GM23338 (cell line): ENCODE results near the gene JAKMIP3. TPM values are rescaled to one million over a fixed set of nuclear protein-coding genes. Genes with fewer than 3 reads are reported as not detected.

Experiments used
- ATAC-seq: fragments of 200-7000 bp; cut with Tn5 transposase; 3 replicates; pipeline ENCODE4 v1.9.1; 2020
- DNase-seq: peaks from one replicate; pipeline ENCODE4 v3.0.0-alpha.2; 2015; ENCODE audit warnings: low spot score
- H2AFZ ChIP-seq: fragments of 200-600 bp; sonication (generic); 2 replicates; pipeline ENCODE4 v1.8.0; 2016; ENCODE audit warnings: antibody characterized with exemption, mild to moderate bottlenecking, moderate library complexity
- H3F3A ChIP-seq: fragments of 200-600 bp; sonication (generic); replicated peaks from 2 replicates; pipeline ENCODE4 v1.8.0; 2017; ENCODE audit warnings: antibody characterized with exemption, mixed run types, low read depth
- H3K27ac ChIP-seq: fragments of 200-600 bp; sonication (generic); 2 replicates; pipeline ENCODE4 v1.6.1; 2016; ENCODE audit warnings: low read depth
- H3K27me3 ChIP-seq: fragments of 200-600 bp; sonication (generic); 2 replicates; pipeline ENCODE4 v1.8.0; 2016; ENCODE audit warnings: mild to moderate bottlenecking, mixed run types, moderate library complexity; ENCODE audit not compliant: insufficient read depth
- H3K36me3 ChIP-seq: fragments of 200-600 bp; sonication (generic); 2 replicates; pipeline ENCODE4 v1.8.0; 2016; ENCODE audit warnings: mild to moderate bottlenecking; ENCODE audit not compliant: insufficient read depth
- H3K4me1 ChIP-seq: fragments of 200-600 bp; sonication (generic); 2 replicates; pipeline ENCODE4 v1.8.0; 2016; ENCODE audit warnings: mild to moderate bottlenecking, moderate library complexity; ENCODE audit not compliant: insufficient read depth
- H3K4me2 ChIP-seq: fragments of 200-600 bp; sonication (generic); 2 replicates; pipeline ENCODE4 v1.7.1; 2017; ENCODE audit warnings: mixed run types
- H3K4me3 ChIP-seq: fragments of 200-600 bp; sonication (generic); 2 replicates; pipeline ENCODE4 v1.6.1; 2016; ENCODE audit warnings: mixed run types
- H3K79me2 ChIP-seq: fragments of 200-600 bp; sonication (generic); replicated peaks from 2 replicates; pipeline ENCODE4 v1.8.0; 2017; ENCODE audit warnings: mild to moderate bottlenecking; ENCODE audit not compliant: insufficient read depth
- H3K9me2 ChIP-seq: fragments of 200-600 bp; sonication (generic); 2 replicates; pipeline ENCODE4 v1.8.0; 2017; ENCODE audit not compliant: insufficient read depth
- H4K20me1 ChIP-seq: fragments of 200-600 bp; sonication (generic); replicated peaks from 2 replicates; pipeline ENCODE4 v1.8.0; 2017; ENCODE audit warnings: mild to moderate bottlenecking; ENCODE audit not compliant: insufficient read depth
- H3K27ac Mint-ChIP-seq: 2 replicates; pipeline ENCODE4 v1.8.0; 2020; ENCODE audit warnings: inconsistent platforms, mild to moderate bottlenecking, moderate library complexity, mixed read lengths
- H3K27me3 Mint-ChIP-seq: 3 replicates; pipeline ENCODE4 v1.8.0; 2022; ENCODE audit warnings: low read depth, mild to moderate bottlenecking, moderate library complexity, mixed read lengths, inconsistent platforms; ENCODE audit not compliant: insufficient read depth, poor library complexity
- H3K36me3 Mint-ChIP-seq: 3 replicates; pipeline ENCODE4 v1.8.0; 2021; ENCODE audit warnings: low read depth, mild to moderate bottlenecking, inconsistent platforms, moderate library complexity, mixed read lengths
- H3K4me1 Mint-ChIP-seq: 3 replicates; pipeline ENCODE4 v1.8.0; 2020; ENCODE audit warnings: mild to moderate bottlenecking, inconsistent platforms, mixed read lengths
- H3K4me3 Mint-ChIP-seq: 3 replicates; pipeline ENCODE4 v1.8.0; 2021; ENCODE audit warnings: moderate library complexity, mild to moderate bottlenecking, inconsistent platforms, mixed read lengths
- H3K9me3 Mint-ChIP-seq: 3 replicates; pipeline ENCODE4 v1.8.0; 2020; ENCODE audit warnings: moderate library complexity, mild to moderate bottlenecking, inconsistent platforms, mixed read lengths
- CREB1 ChIP-seq: fragments of 250-450 bp; sonication (Bioruptor Pico); IDR thresholded peaks from 2 replicates; pipeline ENCODE4 v1.5.0; 2020; ENCODE audit warnings: low read depth, mild to moderate bottlenecking, moderate library complexity
- CTCF ChIP-seq, 2 experiments: fragments of 200-600 bp in 1 of 2; sonication (generic) in 1 of 2; conservative IDR thresholded peaks; 2 replicates each; pipeline versions ENCODE4 v1.5.1 to v1.6.1; 2016 to 2017; ENCODE audit warnings: antibody characterized with exemption in 2 of 2, low read depth in 2 of 2, mild to moderate bottlenecking in 2 of 2, moderate library complexity in 1 of 2
- ETS1 ChIP-seq: IDR thresholded peaks from 2 replicates; pipeline ENCODE4 v1.6.1; 2016; ENCODE audit warnings: antibody characterized with exemption
- EZH2 ChIP-seq: fragments of 200-600 bp; sonication (generic); IDR thresholded peaks from one replicate; pipeline ENCODE4 v1.8.0; 2017; ENCODE audit warnings: antibody characterized with exemption, mild to moderate bottlenecking, low read depth; ENCODE audit not compliant: unreplicated experiment
- EZH2phosphoT487 ChIP-seq: fragments of 200-600 bp; sonication (generic); IDR thresholded peaks from one replicate; pipeline ENCODE4 v1.8.1; 2018; ENCODE audit warnings: antibody characterized with exemption; ENCODE audit not compliant: unreplicated experiment
- JUNB ChIP-seq: IDR thresholded peaks from one replicate; pipeline ENCODE4 v1.6.1; 2016; ENCODE audit warnings: antibody characterized with exemption; ENCODE audit not compliant: unreplicated experiment
- NANOG ChIP-seq: IDR thresholded peaks from 2 replicates; pipeline ENCODE4 v1.6.1; 2016; ENCODE audit warnings: antibody characterized with exemption, borderline replicate concordance
- REST ChIP-seq: IDR thresholded peaks from one replicate; pipeline ENCODE4 v1.6.1; 2018; ENCODE audit warnings: antibody characterized with exemption; ENCODE audit not compliant: unreplicated experiment
- STAT1 ChIP-seq: IDR thresholded peaks from one replicate; pipeline ENCODE4 v1.6.1; 2016; ENCODE audit warnings: antibody characterized with exemption; ENCODE audit not compliant: unreplicated experiment
- ZNF114 ChIP-seq: fragments of 250-450 bp; sonication (Bioruptor Pico); IDR thresholded peaks from 2 replicates; pipeline ENCODE4 v1.5.0; 2020; ENCODE audit warnings: mild to moderate bottlenecking, moderate library complexity
- polyA plus RNA-seq: library from polyadenylated mRNA; unstranded; fragments of >200 nt; fragmentation: Nextera tagmentation; extraction: Ambion mirVana; gene quantifications from 2 replicates; pipeline ENCODE4 v1.2.1, GENCODE V29; 2016
- total RNA-seq: library from RNA; depleted of rRNA; stranded (reverse); fragments of >200 nt; shearing (Covaris generic); gene quantifications from 2 replicates; pipeline ENCODE4 v1.2.3, GENCODE V29; 2014

The JAKMIP3 gene
- total and polyA plus RNA-seq, 2 experiments from 2014 or later: 0.87 to 1.2 TPM

GRCh38 chr10:132113766-132114365 is 48.1 kb downstream of the JAKMIP3 start:
- no peak overlapping the region for H3K27ac ChIP-seq
- H3K4me1 ChIP-seq: no peaks in the 10 kb centered on the region
- H3K36me3 Mint-ChIP-seq: no peaks in the 10 kb centered on the region
- no peak overlapping the region for H3K4me3 ChIP-seq
- no peaks in the 10 kb centered on the region for H3F3A ChIP-seq
- DNase-seq (no peak), ATAC-seq (no peak)
- H3K27me3 ChIP-seq: no peaks in the 10 kb centered on the region
- H3K27ac Mint-ChIP-seq: no peak overlapping the region
- H3K27me3 Mint-ChIP-seq: peaks cover 9% of the 10 kb centered on the region
- no peaks in the 10 kb centered on the region; the same call in 2 of the 3 replicates for H3K4me1 Mint-ChIP-seq
- H3K4me2 ChIP-seq: no peak overlapping the region
- no peaks in the 10 kb centered on the region for H3K79me2 ChIP-seq
- no peaks in the 10 kb centered on the region for H3K9me2 ChIP-seq
- no peak overlapping the region for H2AFZ ChIP-seq
- no peak overlapping the region for H3K4me3 Mint-ChIP-seq
- no peaks in the 10 kb centered on the region for H4K20me1 ChIP-seq
- no peaks in the 10 kb centered on the region for H3K36me3 ChIP-seq
- no peaks in the 10 kb centered on the region for H3K9me3 Mint-ChIP-seq
- TF ChIP-seq JUNB (no peak), CTCF (conservative IDR thresholded peaks at IDR 0.05; ENCODE audit: low read depth in 2 of 2) (no peak), STAT1 (no peak), EZH2phosphoT487 (no peak), EZH2 (no peak), ZNF114 (CRISPR knock-in tag) (no peak), NANOG (no peak), ETS1 (no peak)

GRCh38 chr10:132114953-132115520 is 49.3 kb downstream of the JAKMIP3 start:
- Histone ChIP-seq H3K27ac (no peak overlapping the region), H3K27me3 (no peaks in the 10 kb centered on the region), H3K79me2 (no peaks in the 10 kb centered on the region), H3K4me3 (no peak overlapping the region), H3K9me2 (no peaks in the 10 kb centered on the region), H3F3A (no peaks in the 10 kb centered on the region), H3K4me2 (no peak overlapping the region), H3K36me3 (no peaks in the 10 kb centered on the region), H4K20me1 (no peaks in the 10 kb centered on the region), H2AFZ (no peak overlapping the region), H3K4me1 (no peaks in the 10 kb centered on the region)
- H3K4me1 Mint-ChIP-seq: peaks cover 6% of the 10 kb centered on the region
- H3K27ac Mint-ChIP-seq: no peak overlapping the region
- H3K27me3 Mint-ChIP-seq: peaks cover 9% of the 10 kb centered on the region
- H3K9me3 Mint-ChIP-seq: no peaks in the 10 kb centered on the region
- H3K4me3 Mint-ChIP-seq: no peak overlapping the region
- H3K36me3 Mint-ChIP-seq: no peaks in the 10 kb centered on the region
- no peak for ATAC-seq
- DNase-seq: no peak
- TF ChIP-seq ZNF114 (CRISPR knock-in tag): no peak
- TF ChIP-seq EZH2: no peak
- no peak for TF ChIP-seq REST
- no peak for TF ChIP-seq STAT1
- no peak for TF ChIP-seq ETS1
- TF ChIP-seq CREB1: no peak
- no peak for TF ChIP-seq JUNB
- no peak for TF ChIP-seq CTCF (conservative IDR thresholded peaks at IDR 0.05; ENCODE audit: low read depth in 2 of 2)
